Prostate gland (tissue), 2 donors: ENCODE results near the gene HDHD2. TPM values are rescaled to one million over a fixed set of nuclear protein-coding genes. Genes with fewer than 3 reads are reported as not detected.

Experiments
- DNase-seq: peaks from one replicate; pipeline ENCODE4 v3.0.0-alpha.2; 2019; ENCODE audit warnings: low spot score
- H3K27ac ChIP-seq, 2 donors: fragments of 200-600 bp; sonication (generic); 2 replicates each; pipeline ENCODE4 v1.5.1; 2017 to 2019
- H3K27me3 ChIP-seq: fragments of 200-600 bp; sonication (generic); replicated peaks from 2 replicates; pipeline ENCODE4 v1.5.1; 2019; ENCODE audit not compliant: insufficient read depth
- H3K36me3 ChIP-seq, 2 donors: fragments of 200-600 bp; sonication (generic); 1 replicate in 1 of 2; 2 replicates in 1 of 2; pipeline versions ENCODE4 v1.5.1 to v1.8.1; 2017 to 2019
- H3K4me1 ChIP-seq: fragments of 200-600 bp; sonication (generic); replicated peaks from 2 replicates; pipeline ENCODE4 v1.5.1; 2019
- H3K4me3 ChIP-seq, 2 donors: fragments of 200-600 bp; sonication (generic); 2 replicates each; pipeline ENCODE4 v1.5.1; 2017 to 2019
- H3K9me3 ChIP-seq: fragments of 200-600 bp; sonication (generic); 2 replicates; pipeline ENCODE4 v1.5.1; 2017
- POLR2A ChIP-seq: fragments of 450-650 bp; IDR thresholded peaks from one replicate; pipeline ENCODE4 v1.6.1; 2016; ENCODE audit warnings: antibody characterized with exemption, mild to moderate bottlenecking
- POLR2AphosphoS5 ChIP-seq: sonication (generic); formaldehyde crosslinking; IDR thresholded peaks from one replicate; pipeline ENCODE4 v1.6.1; 2017; ENCODE audit warnings: antibody characterized with exemption
- WGBS: methylation state at CpG from one replicate; pipeline ENCODE4 v1.1.5; 2018; 5-methylcytosine and 5-hydroxymethylcytosine counted together
- intact Hi-C: fragments of 100-400 bp; cut with DNase I; formaldehyde crosslinking; loops from one replicate; pipeline ENCODE4 v1.14.2; 2022
- total RNA-seq, 2 donors: library from RNA; depleted of rRNA; stranded (reverse); fragments of >200 nt; gene quantifications; one replicate each; pipeline ENCODE4 v1.1.0, GENCODE V29; 2016
- TF ChIP-seq, protein P1 (sequence below), 4 experiments: fragments of 200-600 bp in 2 of 4; fragments of 450-650 bp in 2 of 4; sonication (generic) in 2 of 4; IDR thresholded peaks; 1 replicate in 3 of 4; 2 replicates in 1 of 4; pipeline ENCODE4 v1.5.1; 2016 to 2019; ENCODE audit warnings: antibody characterized with exemption in 4 of 4, mild to moderate bottlenecking in 2 of 4, moderate library complexity in 2 of 4

Gene HDHD2
- total RNA-seq, 2 donors from 2014 or later = 37.3 to 56.3 TPM

DNA sequence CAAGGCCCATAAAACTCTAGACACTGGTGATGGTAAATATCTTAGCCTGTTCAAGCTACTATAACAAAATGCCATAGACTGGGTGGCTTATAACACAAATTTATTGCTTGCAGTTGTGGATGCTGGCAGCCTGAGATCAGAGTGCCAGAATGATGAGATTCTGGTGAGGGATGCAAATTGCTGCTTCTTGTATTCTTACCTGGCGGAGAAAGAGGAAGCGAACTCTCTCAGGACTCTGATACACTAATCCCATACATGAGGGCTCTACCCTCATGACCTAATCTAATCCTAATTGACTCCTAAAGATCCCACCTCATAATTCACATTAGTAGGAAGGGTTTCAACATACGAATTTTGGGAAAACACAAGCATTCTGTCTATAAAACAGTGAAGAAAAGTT lies 30.5 kb upstream of the HDHD2 start:
- TF ChIP-seq, protein P1, sequence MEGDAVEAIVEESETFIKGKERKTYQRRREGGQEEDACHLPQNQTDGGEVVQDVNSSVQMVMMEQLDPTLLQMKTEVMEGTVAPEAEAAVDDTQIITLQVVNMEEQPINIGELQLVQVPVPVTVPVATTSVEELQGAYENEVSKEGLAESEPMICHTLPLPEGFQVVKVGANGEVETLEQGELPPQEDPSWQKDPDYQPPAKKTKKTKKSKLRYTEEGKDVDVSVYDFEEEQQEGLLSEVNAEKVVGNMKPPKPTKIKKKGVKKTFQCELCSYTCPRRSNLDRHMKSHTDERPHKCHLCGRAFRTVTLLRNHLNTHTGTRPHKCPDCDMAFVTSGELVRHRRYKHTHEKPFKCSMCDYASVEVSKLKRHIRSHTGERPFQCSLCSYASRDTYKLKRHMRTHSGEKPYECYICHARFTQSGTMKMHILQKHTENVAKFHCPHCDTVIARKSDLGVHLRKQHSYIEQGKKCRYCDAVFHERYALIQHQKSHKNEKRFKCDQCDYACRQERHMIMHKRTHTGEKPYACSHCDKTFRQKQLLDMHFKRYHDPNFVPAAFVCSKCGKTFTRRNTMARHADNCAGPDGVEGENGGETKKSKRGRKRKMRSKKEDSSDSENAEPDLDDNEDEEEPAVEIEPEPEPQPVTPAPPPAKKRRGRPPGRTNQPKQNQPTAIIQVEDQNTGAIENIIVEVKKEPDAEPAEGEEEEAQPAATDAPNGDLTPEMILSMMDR (IDR thresholded peaks at IDR 0.05) = no peak
- no peak for TF ChIP-seq POLR2A
- TF ChIP-seq POLR2AphosphoS5 = no peak
- WGBS = 91% methylated on average over 3 of the region's 3 CpGs

DNA sequence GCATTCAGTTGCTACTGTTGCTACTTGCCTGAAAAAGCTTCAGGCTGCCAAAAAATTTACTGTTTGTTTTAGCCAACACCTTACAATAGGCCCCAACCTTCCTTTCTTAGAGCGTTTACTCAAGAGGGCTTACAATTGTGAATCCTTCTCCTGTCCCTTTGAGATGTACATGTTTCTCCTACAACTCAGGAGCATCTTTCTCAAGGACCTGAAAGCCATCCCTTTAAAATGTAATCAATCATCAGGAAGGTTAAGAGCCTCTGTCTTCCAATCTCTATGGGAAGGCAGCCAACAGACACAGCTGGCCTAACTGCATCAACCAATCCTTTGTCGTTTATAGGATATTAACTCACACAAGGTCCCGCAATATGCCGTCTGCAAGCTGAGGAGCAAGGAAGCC lies 29.2 kb upstream of the HDHD2 start:
- H3K27ac ChIP-seq = no peak overlapping the region
- TF ChIP-seq POLR2A (no peak), POLR2AphosphoS5 (no peak)
- TF ChIP-seq, protein P1 (IDR thresholded peaks at IDR 0.05) = no peak
- H3K4me1 ChIP-seq = no peaks in the 10 kb centered on the region
- no peaks in the 10 kb centered on the region for H3K36me3 ChIP-seq
- H3K4me3 ChIP-seq = no peak overlapping the region
- no peak for DNase-seq
- H3K27me3 ChIP-seq = no peaks in the 10 kb centered on the region
- intact Hi-C loops = no loop called here
- no peaks in the 10 kb centered on the region for H3K9me3 ChIP-seq
- 24% methylated on average over 4 of the region's 4 CpGs for WGBS

More for the DNA sequence above, 30.5 kb upstream of the HDHD2 start:
- Histone ChIP-seq H3K36me3 (no peaks in the 10 kb centered on the region), H3K27ac (no peak overlapping the region), H3K9me3 (no peaks in the 10 kb centered on the region), H3K4me1 (no peaks in the 10 kb centered on the region), H3K4me3 (no peak overlapping the region), H3K27me3 (no peaks in the 10 kb centered on the region)
- intact Hi-C loops = no loop called here
- DNase-seq = no peak

DNA sequence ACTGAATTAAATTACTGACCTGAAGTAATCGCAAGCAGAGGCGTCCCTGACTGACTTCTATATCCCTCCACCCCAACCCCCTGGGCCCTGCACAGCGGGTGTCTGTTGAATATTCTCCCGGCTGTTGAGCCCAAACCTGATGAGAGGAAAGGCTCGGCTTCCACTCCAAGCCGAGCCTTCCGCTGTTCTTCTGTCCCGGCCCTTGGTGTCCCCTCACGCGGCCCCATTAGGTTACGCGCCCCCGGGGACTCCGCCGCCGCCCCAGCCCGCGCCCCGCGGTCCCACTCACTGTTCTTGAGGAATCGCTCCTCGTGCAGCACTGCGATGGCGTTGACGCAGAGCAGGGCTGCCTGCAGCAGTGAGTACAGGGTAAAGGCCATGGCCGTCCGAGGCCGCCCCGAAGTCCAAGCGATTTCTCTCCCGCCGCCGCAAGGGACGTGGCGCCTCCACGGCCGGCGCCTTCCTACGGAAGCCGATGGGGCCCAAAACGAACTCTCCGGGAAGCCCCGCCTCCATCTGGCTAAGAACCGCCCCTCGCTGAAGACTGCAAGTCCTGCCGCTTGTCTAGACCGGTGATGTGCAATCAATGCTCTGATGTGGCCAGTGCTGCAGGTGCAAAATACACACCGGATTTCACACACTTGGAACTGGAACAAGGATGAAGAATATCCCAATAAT lies 25.7 kb upstream of the HDHD2 start, which contains the start of gene IER3IP1:
IER3IP1 (minus strand) TSS at position 467 of the 678 bp plus-strand sequence; CDS start at position 380, 87 bp downstream.
- H3K27ac ChIP-seq = peak within 1 kb of the TSS; percentile 63 to 67
- peak within 1 kb of the TSS; percentile 60 to 74 for H3K4me3 ChIP-seq
- DNase-seq = peak; percentile 87
- no peaks in the 10 kb centered on the region for H3K4me1 ChIP-seq
- H3K36me3 ChIP-seq = no peaks in the 10 kb centered on the region
- TF ChIP-seq POLR2A (peak; percentile 71), POLR2AphosphoS5 (peak; percentile 92)
- TF ChIP-seq, protein P1 (IDR thresholded peaks at IDR 0.05) = peak in 2 of 4 experiments; percentile 32 to 44
- no peaks in the 10 kb centered on the region for H3K27me3 ChIP-seq
- intact Hi-C loops = loop anchor here (2.0 kb wide), 1 partner anchor 25 kb away; the partner anchor contains the start of gene HDHD2
- WGBS = under 1% methylated on average over 47 of the region's 48 CpGs
- H3K9me3 ChIP-seq = no peaks in the 10 kb centered on the region

DNA sequence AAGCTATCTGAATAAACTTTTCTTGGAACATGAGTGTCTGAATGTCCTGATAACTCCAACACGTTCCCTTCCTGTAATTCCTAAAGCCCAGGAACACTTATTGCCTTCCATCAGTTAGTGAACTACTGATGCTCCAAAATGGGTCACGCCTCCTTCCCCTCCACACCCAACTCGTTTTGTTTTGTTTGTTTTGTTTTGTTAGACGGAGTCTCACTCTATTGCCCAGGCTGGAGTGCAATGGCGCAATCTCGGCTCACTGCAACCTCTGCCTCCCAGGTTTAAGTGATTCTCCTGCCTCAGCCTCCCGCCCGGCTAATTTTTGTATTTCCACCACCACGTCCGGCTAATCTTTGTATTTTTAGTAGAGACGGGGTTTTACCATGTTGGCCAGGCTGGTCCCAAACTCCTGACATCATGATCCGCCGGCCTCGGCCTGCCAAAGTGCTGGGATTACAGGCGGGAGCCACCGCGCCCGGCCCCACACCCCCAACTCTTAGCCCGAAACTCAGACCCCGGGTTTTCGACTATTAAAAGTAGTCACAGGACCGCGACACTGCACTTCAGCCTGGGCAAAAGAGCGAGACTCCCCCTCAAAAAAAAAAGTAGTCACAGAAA lies 25.1 kb upstream of the HDHD2 start:
- Histone ChIP-seq H3K27me3 (no peaks in the 10 kb centered on the region), H3K4me1 (no peaks in the 10 kb centered on the region), H3K36me3 (no peaks in the 10 kb centered on the region), H3K27ac (peak overlapping the region; percentile 63 to 67), H3K4me3 (peak overlapping the region; percentile 60 to 74), H3K9me3 (no peaks in the 10 kb centered on the region)
- intact Hi-C loops = no loop called here
- no peak for TF ChIP-seq POLR2A
- TF ChIP-seq, protein P1 (IDR thresholded peaks at IDR 0.05) = no peak
- TF ChIP-seq POLR2AphosphoS5 = no peak
- DNase-seq = no peak
- WGBS = 2% methylated on average over 24 of the region's 24 CpGs
